Liver (tissue), 9 donors: ENCODE data around the gene PLA2G4A. TPM values are rescaled to one million over a fixed set of nuclear protein-coding genes. Genes with fewer than 3 reads are reported as not detected.

Source experiments
- DNase-seq: peaks from one replicate; pipeline ENCODE4 v3.0.0-alpha.2; 2017; ENCODE audit warnings: low spot score
- H3K27ac ChIP-seq, 2 donors: one replicate each; pipeline ENCODE4 v1.7.0; 2013; ENCODE audit warnings: inconsistent platforms in 2 of 2, low read length in 2 of 2, control low read depth in 1 of 2, low read depth in 1 of 2, mild to moderate bottlenecking in 1 of 2
- H3K27me3 ChIP-seq, 4 donors: one replicate each; pipeline versions ENCODE4 v1.6.1 to v1.7.0; 2013; ENCODE audit warnings: low read length in 3 of 4, inconsistent platforms in 1 of 4, mild to moderate bottlenecking in 1 of 4, moderate library complexity in 1 of 4; ENCODE audit not compliant: control insufficient read depth in 4 of 4, insufficient read depth in 4 of 4
- H3K36me3 ChIP-seq, 4 donors: one replicate each; pipeline versions ENCODE4 v1.6.1 to v1.7.0; 2013; ENCODE audit warnings: low read length in 3 of 4, mild to moderate bottlenecking in 3 of 4, low read depth in 1 of 4, moderate library complexity in 1 of 4; ENCODE audit not compliant: control insufficient read depth in 4 of 4, insufficient read depth in 3 of 4
- H3K4me1 ChIP-seq, 4 donors: one replicate each; pipeline versions ENCODE4 v1.6.1 to v1.7.0; 2013; ENCODE audit warnings: low read length in 3 of 4, mild to moderate bottlenecking in 3 of 4, moderate library complexity in 1 of 4; ENCODE audit not compliant: control insufficient read depth in 4 of 4, insufficient read depth in 4 of 4
- H3K4me3 ChIP-seq, 3 donors: one replicate each; pipeline versions ENCODE4 v1.6.1 to v1.7.0; 2013; ENCODE audit warnings: low read length in 3 of 3, control low read depth in 1 of 3, low read depth in 1 of 3, mild to moderate bottlenecking in 1 of 3
- H3K9ac ChIP-seq, 2 donors: one replicate each; pipeline ENCODE4 v1.7.0; 2013; ENCODE audit warnings: low read length in 2 of 2, mild to moderate bottlenecking in 2 of 2, moderate library complexity in 2 of 2, control low read depth in 1 of 2, low read depth in 1 of 2
- H3K9me3 ChIP-seq, 4 donors: one replicate each; pipeline versions ENCODE4 v1.6.1 to v1.7.0; 2013; ENCODE audit warnings: low read length in 3 of 4; ENCODE audit not compliant: control insufficient read depth in 4 of 4
- FOXA1 ChIP-seq: IDR thresholded peaks from 2 replicates; pipeline ENCODE4 v1.6.1; 2016; ENCODE audit warnings: antibody characterized with exemption
- FOXA2 ChIP-seq: IDR thresholded peaks from 2 replicates; pipeline ENCODE4 v1.6.1; 2016; ENCODE audit warnings: antibody characterized with exemption
- GABPA ChIP-seq, 2 donors: IDR thresholded peaks in 1 of 2; conservative IDR thresholded peaks in 1 of 2; 2 replicates each; pipeline ENCODE4 v1.6.1; 2016; ENCODE audit warnings: antibody characterized with exemption in 2 of 2, mild to moderate bottlenecking in 1 of 2, moderate library complexity in 1 of 2
- HNF4G ChIP-seq: IDR thresholded peaks from 2 replicates; pipeline ENCODE4 v1.6.1; 2016; ENCODE audit warnings: antibody characterized with exemption
- JUND ChIP-seq, 2 donors: IDR thresholded peaks; 2 replicates each; pipeline ENCODE4 v1.6.1; 2016; ENCODE audit warnings: antibody characterized with exemption in 2 of 2
- RAD21 ChIP-seq, 2 donors: IDR thresholded peaks; 2 replicates each; pipeline ENCODE4 v1.6.1; 2016; ENCODE audit warnings: antibody characterized with exemption in 2 of 2, mild to moderate bottlenecking in 2 of 2
- SP1 ChIP-seq: IDR thresholded peaks from 2 replicates; pipeline ENCODE4 v1.6.1; 2018; ENCODE audit warnings: antibody characterized with exemption, mild to moderate bottlenecking
- YY1 ChIP-seq: IDR thresholded peaks from 2 replicates; pipeline ENCODE4 v1.6.1; 2016; ENCODE audit warnings: antibody characterized with exemption, mild to moderate bottlenecking
- WGBS: extraction: QIAGEN DNeasy Blood & Tissue Kit; methylation state at CpG from one replicate; pipeline ENCODE4 v1.1.7; 2013; 5-methylcytosine and 5-hydroxymethylcytosine counted together
- polyA plus RNA-seq, 2 donors: library from polyadenylated mRNA; stranded (reverse) in 1 of 2; unstranded in 1 of 2; fragments of 200-250 nt in 1 of 2; fragments of >200 nt in 1 of 2; fragmentation: Nextera tagmentation in 1 of 2; extraction: Ambion mirVana in 1 of 2; gene quantifications; one replicate each; pipeline versions ENCODE4 v1.2.1 to v1.2.3, GENCODE V29; 2013 to 2015
- total RNA-seq, 2 donors: library from RNA; depleted of rRNA; stranded (reverse); fragments of >200 nt; gene quantifications; one replicate each; pipeline ENCODE4 v1.2.3, GENCODE V29; 2014
- TF ChIP-seq, protein P1 (sequence below): fragments of 150-350 bp; IDR thresholded peaks from 2 replicates; pipeline ENCODE4 v1.5.1; 2017; ENCODE audit warnings: improper control_type of control experiment, low read depth, low read length; ENCODE audit not compliant: missing input control
- TF ChIP-seq, protein P2 (sequence below): IDR thresholded peaks from 2 replicates; pipeline ENCODE4 v1.6.1; 2016; ENCODE audit warnings: antibody characterized with exemption, mild to moderate bottlenecking
- TF ChIP-seq, protein P3 (sequence below): IDR thresholded peaks from 2 replicates; pipeline ENCODE4 v1.6.1; 2016; ENCODE audit warnings: antibody characterized with exemption
- TF ChIP-seq, protein P4 (sequence below): IDR thresholded peaks from 2 replicates; pipeline ENCODE4 v1.6.1; 2016; ENCODE audit warnings: antibody characterized with exemption
- donor health status: healthy.
- donor health status: healthy.
- donor health status: healthy.
- donor health status: healthy.
- donor health status: healthy.

The PLA2G4A gene
- total and polyA plus RNA-seq, 4 donors: 0.39 to 2.5 (median 1.1) TPM

DNA sequence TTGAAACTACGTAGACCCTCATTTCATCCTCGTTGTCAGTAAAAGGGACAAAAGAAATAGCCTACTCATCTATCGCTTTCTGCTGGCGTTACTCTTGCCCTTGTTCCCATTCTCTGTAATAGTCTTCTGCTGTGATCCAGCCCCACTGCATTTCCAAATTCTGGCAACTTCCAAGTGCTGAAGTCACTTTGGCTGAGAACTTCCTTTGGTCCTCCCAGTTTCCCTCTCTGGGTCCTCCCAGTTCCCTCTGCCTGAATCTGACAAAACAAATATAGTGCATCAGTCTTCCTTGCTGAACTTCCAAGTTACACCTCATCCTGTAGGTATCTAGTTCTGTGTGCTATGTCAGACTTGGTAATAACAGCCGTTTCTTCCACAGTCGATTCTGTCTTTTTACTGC, 47.0 kb upstream of the PLA2G4A start (continued):
- TF ChIP-seq, protein P1, sequence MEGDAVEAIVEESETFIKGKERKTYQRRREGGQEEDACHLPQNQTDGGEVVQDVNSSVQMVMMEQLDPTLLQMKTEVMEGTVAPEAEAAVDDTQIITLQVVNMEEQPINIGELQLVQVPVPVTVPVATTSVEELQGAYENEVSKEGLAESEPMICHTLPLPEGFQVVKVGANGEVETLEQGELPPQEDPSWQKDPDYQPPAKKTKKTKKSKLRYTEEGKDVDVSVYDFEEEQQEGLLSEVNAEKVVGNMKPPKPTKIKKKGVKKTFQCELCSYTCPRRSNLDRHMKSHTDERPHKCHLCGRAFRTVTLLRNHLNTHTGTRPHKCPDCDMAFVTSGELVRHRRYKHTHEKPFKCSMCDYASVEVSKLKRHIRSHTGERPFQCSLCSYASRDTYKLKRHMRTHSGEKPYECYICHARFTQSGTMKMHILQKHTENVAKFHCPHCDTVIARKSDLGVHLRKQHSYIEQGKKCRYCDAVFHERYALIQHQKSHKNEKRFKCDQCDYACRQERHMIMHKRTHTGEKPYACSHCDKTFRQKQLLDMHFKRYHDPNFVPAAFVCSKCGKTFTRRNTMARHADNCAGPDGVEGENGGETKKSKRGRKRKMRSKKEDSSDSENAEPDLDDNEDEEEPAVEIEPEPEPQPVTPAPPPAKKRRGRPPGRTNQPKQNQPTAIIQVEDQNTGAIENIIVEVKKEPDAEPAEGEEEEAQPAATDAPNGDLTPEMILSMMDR: no peak

DNA sequence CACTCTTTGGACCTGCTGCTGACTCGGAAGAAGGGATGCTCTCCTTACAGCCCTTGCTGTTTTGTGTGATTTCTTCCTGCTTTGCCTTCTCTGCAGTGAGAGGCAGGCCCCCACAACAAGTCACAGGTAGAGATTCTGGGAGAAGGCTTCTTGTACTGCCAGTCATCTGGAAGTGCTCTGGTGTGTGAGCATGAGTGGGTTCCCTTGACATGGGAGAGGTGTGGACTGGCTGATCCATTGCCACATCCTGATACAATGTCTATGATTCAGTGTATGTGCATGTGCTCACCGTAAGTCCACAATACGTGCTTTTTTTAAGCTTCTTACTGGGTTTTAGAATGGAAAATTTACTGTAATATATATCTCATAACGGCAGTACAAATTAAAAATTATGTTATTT, 46.0 kb upstream of the PLA2G4A start:
- no peaks in the 10 kb centered on the region for H3K36me3 ChIP-seq
- no peaks in the 10 kb centered on the region for H3K9me3 ChIP-seq
- no peak overlapping the region for H3K27ac ChIP-seq
- H3K4me3 ChIP-seq: no peak overlapping the region
- no peaks in the 10 kb centered on the region for H3K27me3 ChIP-seq
- no peak for TF ChIP-seq FOXA2
- TF ChIP-seq, protein P2, sequence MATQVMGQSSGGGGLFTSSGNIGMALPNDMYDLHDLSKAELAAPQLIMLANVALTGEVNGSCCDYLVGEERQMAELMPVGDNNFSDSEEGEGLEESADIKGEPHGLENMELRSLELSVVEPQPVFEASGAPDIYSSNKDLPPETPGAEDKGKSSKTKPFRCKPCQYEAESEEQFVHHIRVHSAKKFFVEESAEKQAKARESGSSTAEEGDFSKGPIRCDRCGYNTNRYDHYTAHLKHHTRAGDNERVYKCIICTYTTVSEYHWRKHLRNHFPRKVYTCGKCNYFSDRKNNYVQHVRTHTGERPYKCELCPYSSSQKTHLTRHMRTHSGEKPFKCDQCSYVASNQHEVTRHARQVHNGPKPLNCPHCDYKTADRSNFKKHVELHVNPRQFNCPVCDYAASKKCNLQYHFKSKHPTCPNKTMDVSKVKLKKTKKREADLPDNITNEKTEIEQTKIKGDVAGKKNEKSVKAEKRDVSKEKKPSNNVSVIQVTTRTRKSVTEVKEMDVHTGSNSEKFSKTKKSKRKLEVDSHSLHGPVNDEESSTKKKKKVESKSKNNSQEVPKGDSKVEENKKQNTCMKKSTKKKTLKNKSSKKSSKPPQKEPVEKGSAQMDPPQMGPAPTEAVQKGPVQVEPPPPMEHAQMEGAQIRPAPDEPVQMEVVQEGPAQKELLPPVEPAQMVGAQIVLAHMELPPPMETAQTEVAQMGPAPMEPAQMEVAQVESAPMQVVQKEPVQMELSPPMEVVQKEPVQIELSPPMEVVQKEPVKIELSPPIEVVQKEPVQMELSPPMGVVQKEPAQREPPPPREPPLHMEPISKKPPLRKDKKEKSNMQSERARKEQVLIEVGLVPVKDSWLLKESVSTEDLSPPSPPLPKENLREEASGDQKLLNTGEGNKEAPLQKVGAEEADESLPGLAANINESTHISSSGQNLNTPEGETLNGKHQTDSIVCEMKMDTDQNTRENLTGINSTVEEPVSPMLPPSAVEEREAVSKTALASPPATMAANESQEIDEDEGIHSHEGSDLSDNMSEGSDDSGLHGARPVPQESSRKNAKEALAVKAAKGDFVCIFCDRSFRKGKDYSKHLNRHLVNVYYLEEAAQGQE: no peak
- WGBS: 81% methylated on average over 4 of the region's 4 CpGs
- no peaks in the 10 kb centered on the region for H3K4me1 ChIP-seq
- no peak overlapping the region for H3K9ac ChIP-seq
- no peak for DNase-seq

DNA sequence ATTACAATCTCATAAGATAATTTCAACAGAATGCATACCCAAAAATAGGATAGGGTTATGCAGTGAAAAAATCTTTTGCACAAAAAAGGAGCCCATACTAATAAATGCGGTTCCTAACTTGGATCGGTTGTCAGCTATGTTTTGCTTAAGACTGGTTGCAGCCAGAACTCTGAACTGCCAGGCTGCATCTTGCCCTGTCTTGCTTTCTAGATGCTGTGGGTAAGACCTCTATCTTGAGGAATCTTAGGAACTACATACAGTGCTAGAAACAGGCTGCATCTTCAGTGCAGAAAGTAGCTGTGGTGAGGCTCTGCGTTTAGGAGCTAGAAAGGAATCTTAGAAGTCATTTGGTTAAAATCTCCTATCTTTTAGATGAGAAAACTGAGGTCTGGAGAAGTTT, 45.6 kb upstream of the PLA2G4A start:
- TF ChIP-seq, protein P3, sequence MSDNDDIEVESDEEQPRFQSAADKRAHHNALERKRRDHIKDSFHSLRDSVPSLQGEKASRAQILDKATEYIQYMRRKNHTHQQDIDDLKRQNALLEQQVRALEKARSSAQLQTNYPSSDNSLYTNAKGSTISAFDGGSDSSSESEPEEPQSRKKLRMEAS: no peak
- TF ChIP-seq FOXA2: no peak
- Histone ChIP-seq H3K9me3 (no peaks in the 10 kb centered on the region), H3K27me3 (no peaks in the 10 kb centered on the region), H3K27ac (no peak overlapping the region), H3K4me3 (no peak overlapping the region), H3K9ac (no peak overlapping the region), H3K36me3 (no peaks in the 10 kb centered on the region), H3K4me1 (no peaks in the 10 kb centered on the region)
- DNase-seq: no peak
- 83% methylated on average over 3 of the region's 3 CpGs for WGBS

DNA sequence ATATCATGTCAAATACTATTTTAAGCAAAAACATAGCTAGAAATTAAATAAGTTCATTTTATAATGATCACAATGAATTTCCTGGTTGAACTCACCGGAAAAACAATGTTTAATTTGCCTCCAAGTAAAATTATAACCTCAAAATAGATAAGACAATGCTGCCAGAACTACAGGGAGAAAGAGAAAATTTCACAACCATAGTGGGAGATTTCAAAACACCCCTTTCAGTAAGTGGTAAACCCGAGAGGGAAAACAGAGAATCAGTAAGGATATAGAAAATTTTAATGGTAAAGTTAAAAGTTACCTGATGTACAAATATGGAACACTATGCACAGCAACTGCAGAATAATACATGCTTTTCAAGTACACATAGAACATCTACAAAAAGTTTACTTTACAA, 43.2 kb upstream of the PLA2G4A start:
- WGBS: 24% methylated on average over 2 of the region's 2 CpGs
- DNase-seq: no peak
- no peaks in the 10 kb centered on the region for H3K27me3 ChIP-seq
- no peaks in the 10 kb centered on the region for H3K9me3 ChIP-seq
- H3K9ac ChIP-seq: no peak overlapping the region
- no peaks in the 10 kb centered on the region for H3K36me3 ChIP-seq
- no peak overlapping the region for H3K27ac ChIP-seq
- no peaks in the 10 kb centered on the region for H3K4me1 ChIP-seq
- no peak overlapping the region for H3K4me3 ChIP-seq
- TF ChIP-seq FOXA1 (no peak), RAD21 (IDR thresholded peaks at IDR 0.05) (no peak), HNF4G (no peak), YY1 (no peak), GABPA (IDR thresholded peaks at IDR 0.05 in 1 of 2, conservative IDR thresholded peaks at IDR 0.05 in 1 of 2) (no peak), JUND (IDR thresholded peaks at IDR 0.05) (no peak), SP1 (no peak)
- TF ChIP-seq, protein P4, sequence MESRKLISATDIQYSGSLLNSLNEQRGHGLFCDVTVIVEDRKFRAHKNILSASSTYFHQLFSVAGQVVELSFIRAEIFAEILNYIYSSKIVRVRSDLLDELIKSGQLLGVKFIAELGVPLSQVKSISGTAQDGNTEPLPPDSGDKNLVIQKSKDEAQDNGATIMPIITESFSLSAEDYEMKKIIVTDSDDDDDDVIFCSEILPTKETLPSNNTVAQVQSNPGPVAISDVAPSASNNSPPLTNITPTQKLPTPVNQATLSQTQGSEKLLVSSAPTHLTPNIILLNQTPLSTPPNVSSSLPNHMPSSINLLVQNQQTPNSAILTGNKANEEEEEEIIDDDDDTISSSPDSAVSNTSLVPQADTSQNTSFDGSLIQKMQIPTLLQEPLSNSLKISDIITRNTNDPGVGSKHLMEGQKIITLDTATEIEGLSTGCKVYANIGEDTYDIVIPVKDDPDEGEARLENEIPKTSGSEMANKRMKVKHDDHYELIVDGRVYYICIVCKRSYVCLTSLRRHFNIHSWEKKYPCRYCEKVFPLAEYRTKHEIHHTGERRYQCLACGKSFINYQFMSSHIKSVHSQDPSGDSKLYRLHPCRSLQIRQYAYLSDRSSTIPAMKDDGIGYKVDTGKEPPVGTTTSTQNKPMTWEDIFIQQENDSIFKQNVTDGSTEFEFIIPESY: no peak
- TF ChIP-seq, protein P1: no peak
- TF ChIP-seq, protein P2: no peak
